HEK293T (cell line): ENCODE measurements around the gene TRIM41.

Experiments used
- CTCF ChIA-PET: fragments of 350-600 bp; formaldehyde crosslinking; extraction: SDS; loops from one replicate; lab custom pipeline; 2021; ENCODE audit warnings: antibody characterized with exemption, inconsistent platforms; lab: Yijun Ruan, JAX
- POLR2A ChIA-PET: fragments of 350-600 bp; formaldehyde crosslinking; extraction: SDS; loops from one replicate; lab custom pipeline; 2020; ENCODE audit warnings: antibody characterized with exemption, inconsistent platforms; lab: Yijun Ruan, JAX
- DNase-seq: peaks from one replicate; pipeline ENCODE4 v3.0.0; 2012; ENCODE audit warnings: mixed read lengths; ENCODE audit errors: extremely low spot score
- ARNT ChIP-seq: fragments of 450-650 bp; IDR thresholded peaks from 2 replicates; pipeline ENCODE4 v1.6.1; 2017; ENCODE audit warnings: mild to moderate bottlenecking
- BHLHE40 ChIP-seq: fragments of 450-650 bp; IDR thresholded peaks from 2 replicates; pipeline ENCODE4 v1.6.1; 2016; ENCODE audit warnings: mild to moderate bottlenecking, moderate library complexity, borderline replicate concordance
- CTBP1 ChIP-seq: fragments of 450-650 bp; IDR thresholded peaks from 2 replicates; pipeline ENCODE4 v1.6.1; 2016; ENCODE audit warnings: borderline replicate concordance
- ELF4 ChIP-seq: fragments of 450-650 bp; IDR thresholded peaks from 2 replicates; pipeline ENCODE4 v1.6.1; 2017; ENCODE audit warnings: antibody characterized with exemption
- FOXA1 ChIP-seq: fragments of 450-650 bp; IDR thresholded peaks from 2 replicates; pipeline ENCODE4 v1.6.1; 2016; ENCODE audit warnings: mild to moderate bottlenecking
- FOXK2 ChIP-seq: fragments of 450-650 bp; IDR thresholded peaks from 2 replicates; pipeline ENCODE4 v1.6.1; 2016; ENCODE audit warnings: mild to moderate bottlenecking
- FOXM1 ChIP-seq: fragments of 450-650 bp; IDR thresholded peaks from 2 replicates; pipeline ENCODE4 v1.6.1; 2017; ENCODE audit warnings: mild to moderate bottlenecking, borderline replicate concordance
- HDGF ChIP-seq: fragments of 450-650 bp; IDR thresholded peaks from 2 replicates; pipeline ENCODE4 v1.6.1; 2017; ENCODE audit warnings: antibody characterized with exemption, borderline replicate concordance
- L3MBTL2 ChIP-seq: fragments of 450-650 bp; conservative IDR thresholded peaks from 2 replicates; pipeline ENCODE4 v1.6.1; 2016; ENCODE audit warnings: mild to moderate bottlenecking
- LEF1 ChIP-seq: fragments of 450-650 bp; IDR thresholded peaks from 2 replicates; pipeline ENCODE4 v1.6.1; 2017; ENCODE audit warnings: mild to moderate bottlenecking, borderline replicate concordance
- NFRKB ChIP-seq: fragments of 450-650 bp; IDR thresholded peaks from 2 replicates; pipeline ENCODE4 v1.6.1; 2016; ENCODE audit warnings: mild to moderate bottlenecking, moderate library complexity
- SP1 ChIP-seq: fragments of 450-650 bp; IDR thresholded peaks from 2 replicates; pipeline ENCODE4 v1.6.1; 2017
- SUZ12 ChIP-seq: fragments of 450-650 bp; IDR thresholded peaks from 2 replicates; pipeline ENCODE4 v1.6.1; 2016; ENCODE audit warnings: mild to moderate bottlenecking
- TARDBP ChIP-seq: fragments of 450-650 bp; IDR thresholded peaks from 2 replicates; pipeline ENCODE4 v1.6.1; 2016
- ZNF384 ChIP-seq: fragments of 450-650 bp; IDR thresholded peaks from 2 replicates; pipeline ENCODE4 v1.6.1; 2016
- TF ChIP-seq, protein P1 (sequence below): fragments of 450-650 bp; IDR thresholded peaks from 2 replicates; pipeline ENCODE4 v1.6.1; 2016

The TRIM41 gene

DNA sequence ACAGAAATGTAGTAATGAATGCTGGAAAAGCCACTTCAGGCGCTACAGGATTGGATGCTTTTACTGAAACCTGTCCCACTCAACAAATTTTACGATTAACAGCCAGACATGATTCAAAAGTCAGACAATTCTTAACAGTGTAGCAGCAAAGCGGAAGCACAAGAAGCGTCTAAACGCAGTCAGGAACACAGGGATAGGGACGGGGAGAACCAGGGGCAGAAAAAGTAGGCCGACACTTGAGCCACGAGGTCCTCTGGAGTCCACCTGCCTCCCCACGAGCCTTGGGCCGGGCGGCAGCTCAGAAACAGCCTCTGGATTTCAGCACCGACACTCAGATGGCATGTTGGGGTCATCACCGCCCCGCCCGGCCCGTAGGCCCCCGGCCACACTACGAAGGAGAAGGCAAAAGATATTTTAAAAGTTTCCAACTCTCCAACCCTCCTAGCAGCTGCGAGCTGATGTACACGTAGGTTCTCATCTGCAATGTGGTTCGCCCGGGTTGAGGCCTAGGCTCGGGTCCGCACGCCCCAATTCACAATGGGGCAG lies 20.0 kb downstream of the TRIM41 start:
- no peak for DNase-seq
- ChIA-PET CTCF (no interaction called here), POLR2A (interaction anchor here (1.0 to 2.5 kb wide), 5 partner anchors 9 to 27 kb away, joined by 3 to 11 read pairs (median 3); partner anchors contain the start of genes TRIM41 and TRIM52)
- TF ChIP-seq, protein P1, sequence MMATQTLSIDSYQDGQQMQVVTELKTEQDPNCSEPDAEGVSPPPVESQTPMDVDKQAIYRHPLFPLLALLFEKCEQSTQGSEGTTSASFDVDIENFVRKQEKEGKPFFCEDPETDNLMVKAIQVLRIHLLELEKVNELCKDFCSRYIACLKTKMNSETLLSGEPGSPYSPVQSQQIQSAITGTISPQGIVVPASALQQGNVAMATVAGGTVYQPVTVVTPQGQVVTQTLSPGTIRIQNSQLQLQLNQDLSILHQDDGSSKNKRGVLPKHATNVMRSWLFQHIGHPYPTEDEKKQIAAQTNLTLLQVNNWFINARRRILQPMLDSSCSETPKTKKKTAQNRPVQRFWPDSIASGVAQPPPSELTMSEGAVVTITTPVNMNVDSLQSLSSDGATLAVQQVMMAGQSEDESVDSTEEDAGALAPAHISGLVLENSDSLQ, result no peak
- TF ChIP-seq LEF1 (no peak), BHLHE40 (no peak), SUZ12 (no peak), FOXA1 (no peak), CTBP1 (no peak), FOXK2 (no peak), ARNT (no peak), NFRKB (no peak; the same call in 1 of the 2 replicates), ZNF384 (no peak), FOXM1 (no peak), SP1 (no peak), TARDBP (no peak), L3MBTL2 (no peak), HDGF (no peak), ELF4 (no peak)

DNA sequence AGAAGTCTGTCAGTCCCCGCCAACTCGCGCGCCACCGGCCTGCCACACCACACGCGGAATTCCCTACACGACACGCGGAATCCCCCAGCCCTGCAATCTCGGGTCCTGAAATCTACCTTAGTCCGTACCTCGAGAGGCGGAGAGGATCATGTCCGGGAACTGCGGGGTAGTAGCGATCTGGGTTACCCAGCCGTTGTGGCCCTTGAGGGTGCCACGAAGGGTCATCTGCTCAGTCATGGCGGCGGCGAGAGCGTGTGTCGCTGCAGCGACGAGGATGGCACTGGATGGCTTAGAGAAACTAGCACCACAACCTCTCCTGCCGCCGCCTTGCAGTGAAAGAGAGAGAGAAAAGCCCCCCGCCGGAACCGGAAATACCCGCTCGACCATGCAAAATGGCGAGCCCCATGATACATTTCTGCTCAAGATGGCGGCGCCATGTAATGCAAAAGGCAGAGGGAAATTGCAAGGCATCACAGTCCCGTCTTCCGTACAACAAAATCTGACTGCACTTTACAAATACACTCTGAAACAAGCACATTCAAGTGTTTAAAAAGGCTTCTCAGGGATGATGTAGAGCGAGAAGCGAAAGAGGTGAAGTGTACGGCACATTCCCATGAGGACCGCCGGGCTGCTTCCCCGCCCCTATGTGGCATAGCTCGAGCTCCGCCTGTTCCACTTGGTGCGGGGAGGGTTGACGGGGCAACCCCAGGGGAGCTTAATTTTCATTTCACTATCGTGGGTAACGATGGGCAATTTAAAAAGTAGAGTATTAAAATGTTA lies 20.7 kb downstream of the TRIM41 start, which contains the start of gene RACK1:
RACK1 (minus strand) TSS at position 343 of the 780 bp plus-strand sequence; CDS start at position 237, 106 bp downstream.
- ChIA-PET POLR2A (interaction anchor here (0.8 to 4.6 kb wide), 19 partner anchors 8 to 76 kb away, joined by 3 to 73 read pairs (median 6); partner anchors contain the start of genes TRIM41, TRIM52 and TRIM7), CTCF (interaction anchor here (1.3 kb wide), 1 partner anchor 9 kb away, joined by 4 read pairs; no protein-coding TSS in a partner anchor)
- no peak for TF ChIP-seq TARDBP
- no peak; the same call in 1 of the 2 replicates for TF ChIP-seq LEF1
- TF ChIP-seq CTBP1, result no peak
- TF ChIP-seq HDGF, result no peak
- TF ChIP-seq ELF4, result peak; percentile 93
- TF ChIP-seq FOXA1, result no peak
- TF ChIP-seq ARNT, result no peak
- TF ChIP-seq BHLHE40, result peak; percentile 66; the same call in 1 of the 2 replicates
- no peak for TF ChIP-seq FOXK2
- no peak for TF ChIP-seq SP1
- TF ChIP-seq, protein P1, result no peak
- TF ChIP-seq FOXM1, result peak; percentile 20; the same call in 1 of the 2 replicates
- peak; percentile 61 for TF ChIP-seq L3MBTL2
- peak; percentile 67 for TF ChIP-seq NFRKB
- TF ChIP-seq SUZ12, result no peak
- no peak for TF ChIP-seq ZNF384
- peak; percentile 87 for DNase-seq

DNA sequence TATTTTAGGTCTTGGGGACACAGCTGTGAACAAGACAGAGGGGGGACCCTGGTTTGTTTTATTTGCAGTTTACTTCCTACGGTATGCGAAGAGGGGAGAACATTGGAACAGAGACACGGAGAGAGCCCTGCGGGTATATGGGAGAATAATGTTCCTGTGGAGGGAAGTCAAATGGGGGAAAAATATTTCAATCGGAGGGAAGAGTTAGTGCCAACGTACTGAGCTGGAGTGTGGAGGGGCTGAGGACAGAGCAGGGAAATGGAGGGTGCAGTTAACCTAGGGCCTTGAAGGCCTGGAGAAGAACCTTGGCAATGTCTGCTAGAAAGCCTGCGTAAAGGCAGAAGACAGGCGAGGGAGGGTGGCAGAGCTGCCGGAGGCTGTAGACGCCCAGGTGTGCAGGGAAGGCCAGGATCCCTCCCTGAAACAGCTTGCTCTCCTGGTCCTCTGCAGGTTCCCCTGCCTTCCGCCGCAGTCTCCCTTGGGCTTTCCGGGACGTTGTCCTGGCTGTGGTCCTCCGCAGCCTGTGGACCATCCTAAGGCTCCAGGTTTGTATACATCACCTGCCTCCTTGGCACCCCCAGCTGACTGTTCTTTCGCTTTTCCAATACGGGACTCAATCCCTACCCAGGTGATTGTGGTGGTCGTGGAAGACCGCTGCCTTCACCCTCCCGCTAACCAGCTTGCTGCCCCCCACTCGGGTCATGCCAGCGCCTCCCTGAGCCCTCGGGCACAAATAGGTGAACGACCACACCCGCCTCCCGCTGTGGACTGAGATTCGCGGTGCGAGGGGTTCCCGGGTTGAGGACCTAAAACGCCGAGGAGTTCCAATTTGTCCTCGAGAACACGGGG lies 22.6 kb downstream of the TRIM41 start:
- POLR2A ChIA-PET, result interaction anchor here (0.9 to 4.6 kb wide), 11 partner anchors 10 to 75 kb away, joined by 3 to 73 read pairs (median 9); partner anchors contain the start of genes TRIM41, TRIM52 and TRIM7
- CTCF ChIA-PET, result interaction anchor here (1.3 kb wide), 1 partner anchor 11 kb away, joined by 4 read pairs; no protein-coding TSS in a partner anchor
- no peak for TF ChIP-seq SP1
- TF ChIP-seq HDGF, result 0 out of 2 replicates have a peak, but pooled peaks have one; percentile 37
- no peak for DNase-seq

DNA sequence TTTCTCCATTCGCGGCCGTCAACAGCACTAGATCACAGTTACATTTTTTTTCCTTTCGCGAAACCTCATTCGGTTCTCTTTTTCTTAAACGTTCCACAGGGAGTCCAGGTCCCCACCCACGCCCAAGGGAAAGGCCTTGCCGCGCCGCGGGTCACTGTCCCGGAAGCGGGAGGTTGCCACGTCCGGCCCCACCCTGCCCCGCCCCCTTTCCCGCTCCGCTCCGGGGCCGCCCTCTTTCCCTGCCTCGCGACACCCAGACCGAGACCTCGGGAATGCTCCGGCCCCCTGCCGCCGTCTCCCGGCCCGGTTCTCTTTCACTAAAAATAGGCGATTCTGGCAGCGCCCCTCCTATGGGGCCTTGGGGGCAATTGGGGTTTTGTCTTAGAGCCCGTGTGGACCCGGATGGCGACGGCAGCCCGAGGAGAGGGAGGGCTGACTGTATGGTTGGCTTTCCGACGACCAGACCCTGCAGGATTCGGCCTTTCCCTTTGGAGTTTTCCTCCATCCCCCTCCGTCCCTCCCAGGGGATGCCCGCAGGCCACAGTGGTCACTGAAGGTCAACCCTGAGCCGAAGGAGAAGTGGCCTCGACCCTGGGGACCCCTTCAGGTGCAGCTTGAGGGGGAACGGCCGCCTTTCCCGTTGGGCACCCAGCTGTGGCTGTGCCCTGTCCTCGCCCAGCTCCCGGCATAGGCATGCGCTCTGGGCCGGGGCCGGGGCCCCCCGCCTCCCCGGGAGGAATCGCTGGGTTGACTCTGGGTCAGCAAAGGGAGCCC lies 23.4 kb downstream of the TRIM41 start:
- CTCF ChIA-PET, result no interaction called here
- TF ChIP-seq ELF4 (peak; percentile 56; the same call in 1 of the 2 replicates), L3MBTL2 (peak; percentile 33; the same call in 1 of the 2 replicates), BHLHE40 (no peak), TARDBP (no peak), HDGF (no peak), FOXA1 (no peak), CTBP1 (no peak)
- TF ChIP-seq, protein P1, result no peak
- DNase-seq, result peak; percentile 86
- POLR2A ChIA-PET, result interaction anchor here (0.7 to 4.6 kb wide), 13 partner anchors 9 to 165 kb away, joined by 3 to 73 read pairs (median 6); partner anchors contain the start of genes TRIM41, TRIM52 and TRIM7
